Measurements from ENCODE around the gene AKAP8L.

AKAP8L gene

GRCh38 chr19:15418579-15419412 is at the start of gene AKAP8L:
TSS of gene AKAP8L (minus strand) at chr19:15418988. CDS start at chr19:15418923, 65 bp downstream.
- peak; percentile 99 for DNase-seq

- DNase-seq, result no peak
Observed at GRCh38 chr19:15467734-15468214, 49.0 kb upstream of the AKAP8L start.

- peak; percentile 86 for DNase-seq
Observed at GRCh38 chr19:15466851-15467733, 48.3 kb upstream of the AKAP8L start.

- DNase-seq, result peak; percentile 87
Observed at GRCh38 chr19:15464394-15465385, 45.9 kb upstream of the AKAP8L start, which contains the start of gene RASAL3. TSS of gene RASAL3 (minus strand) at chr19:15464544. CDS start at chr19:15464358, 186 bp downstream.

GRCh38 chr19:15463861-15464371 is 45.1 kb upstream of the AKAP8L start:
- peak; percentile 92 for DNase-seq

GRCh38 chr19:15461694-15462093 is 42.9 kb upstream of the AKAP8L start:
- DNase-seq, result no peak

GRCh38 chr19:15457701-15458484 is 39.1 kb upstream of the AKAP8L start:
- DNase-seq, result no peak

GRCh38 chr19:15456871-15457700 is 38.3 kb upstream of the AKAP8L start:
- no peak for DNase-seq

- no peak for DNase-seq
Observed at GRCh38 chr19:15456441-15456840, 37.7 kb upstream of the AKAP8L start.

- no peak for DNase-seq
Observed at GRCh38 chr19:15455996-15456395, 37.2 kb upstream of the AKAP8L start.

- DNase-seq, result no peak
Observed at GRCh38 chr19:15453906-15454860, 35.4 kb upstream of the AKAP8L start.

GRCh38 chr19:15453091-15453578 is 34.3 kb upstream of the AKAP8L start:
- no peak for DNase-seq

- DNase-seq, result peak; percentile 73
Observed at GRCh38 chr19:15452111-15453047, 33.6 kb upstream of the AKAP8L start.

GRCh38 chr19:15450528-15450890 is 31.7 kb upstream of the AKAP8L start:
- no peak for DNase-seq

- DNase-seq, result peak; percentile 93
Observed at GRCh38 chr19:15449620-15450527, 31.1 kb upstream of the AKAP8L start, which contains the start of gene WIZ. TSS of gene WIZ (minus strand) at chr19:15449956. CDS start at chr19:15448307, 1,649 bp downstream.

All from activated effector memory CD4-positive, alpha-beta T cell treated with anti-CD3 and anti-CD28 coated beads, Interleukin-2, amount 50 U/mL, for 16 hours (primary cell).